GM12872 (cell line): Measurements from ENCODE around the gene KANTR.
A peak's percentile ranks its signal among the peaks of the same experiment; 100 is the strongest.

Experiments
- CTCF ChIP-seq: IDR thresholded peaks from 3 replicates; pipeline ENCODE4 v1.5.1; 2011; ENCODE audit warnings: low read depth, mild to moderate bottlenecking, low read length, moderate library complexity; ENCODE audit not compliant: insufficient read depth

KANTR gene

DNA sequence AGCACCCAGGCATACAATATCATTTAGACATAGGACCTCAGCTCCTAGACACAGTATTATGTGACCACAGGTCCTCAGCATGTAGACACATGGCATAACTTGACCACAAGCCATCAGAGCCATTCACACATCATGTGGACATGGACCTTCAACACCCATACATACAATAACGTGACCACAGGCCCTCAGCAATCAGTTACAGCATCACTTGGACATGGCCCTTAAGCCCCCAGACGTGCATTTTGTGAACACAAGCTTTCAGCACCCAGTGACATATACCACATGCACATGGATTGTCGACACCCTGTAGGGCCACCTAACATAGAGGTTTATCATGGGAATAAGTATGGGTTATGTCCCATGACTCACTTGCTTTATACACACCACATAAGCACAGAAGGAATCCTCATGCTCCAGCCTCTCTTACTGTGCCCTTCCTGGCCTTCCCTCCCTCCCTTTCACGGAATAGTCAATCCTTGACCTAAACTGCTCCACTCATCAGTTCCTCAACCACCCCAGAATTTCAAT lies 9.8 kb upstream of the KANTR start:
- no peak for TF ChIP-seq CTCF

DNA sequence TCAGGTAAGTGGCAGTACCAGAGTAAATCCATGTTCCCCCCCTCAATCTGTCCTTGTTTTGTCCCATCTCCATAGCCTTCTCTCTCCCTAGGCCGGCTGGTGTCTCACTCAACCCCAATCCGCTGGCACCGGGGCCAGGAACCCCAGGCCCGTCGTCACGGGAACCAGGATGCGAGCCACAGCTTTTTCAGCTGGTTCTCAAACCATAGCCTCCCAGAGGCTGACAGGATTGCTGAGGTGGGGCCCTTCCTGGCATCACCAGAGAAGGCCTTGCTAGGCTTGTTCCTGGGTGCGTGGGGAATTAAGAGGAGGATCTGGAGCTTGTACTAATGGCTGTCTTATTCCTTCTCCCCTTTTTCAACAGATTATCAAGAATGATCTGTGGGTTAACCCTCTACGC lies 9.1 kb upstream of the KANTR start:
- no peak for TF ChIP-seq CTCF

DNA sequence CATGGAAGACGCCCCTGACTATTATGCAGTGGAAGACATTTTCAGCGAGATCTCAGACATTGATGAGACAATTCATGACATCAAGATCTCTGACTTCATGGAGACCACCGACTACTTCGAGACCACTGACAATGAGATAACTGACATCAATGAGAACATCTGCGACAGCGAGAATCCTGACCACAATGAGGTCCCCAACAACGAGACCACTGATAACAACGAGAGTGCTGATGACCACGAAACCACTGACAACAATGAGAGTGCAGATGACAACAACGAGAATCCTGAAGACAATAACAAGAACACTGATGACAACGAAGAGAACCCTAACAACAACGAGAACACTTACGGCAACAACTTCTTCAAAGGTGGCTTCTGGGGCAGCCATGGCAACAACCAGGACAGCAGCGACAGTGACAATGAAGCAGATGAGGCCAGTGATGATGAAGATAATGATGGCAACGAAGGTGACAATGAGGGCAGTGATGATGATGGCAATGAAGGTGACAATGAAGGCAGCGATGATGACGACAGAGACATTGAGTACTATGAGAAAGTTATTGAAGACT lies 8.2 kb upstream of the KANTR start:
- no peak for TF ChIP-seq CTCF

GRCh38 chrX:53086464-53086863 lies 7.5 kb upstream of the KANTR start:
- TF ChIP-seq CTCF, result no peak

- no peak for TF ChIP-seq CTCF
Observed at GRCh38 chrX:53087388-53087831, 6.5 kb upstream of the KANTR start.

DNA sequence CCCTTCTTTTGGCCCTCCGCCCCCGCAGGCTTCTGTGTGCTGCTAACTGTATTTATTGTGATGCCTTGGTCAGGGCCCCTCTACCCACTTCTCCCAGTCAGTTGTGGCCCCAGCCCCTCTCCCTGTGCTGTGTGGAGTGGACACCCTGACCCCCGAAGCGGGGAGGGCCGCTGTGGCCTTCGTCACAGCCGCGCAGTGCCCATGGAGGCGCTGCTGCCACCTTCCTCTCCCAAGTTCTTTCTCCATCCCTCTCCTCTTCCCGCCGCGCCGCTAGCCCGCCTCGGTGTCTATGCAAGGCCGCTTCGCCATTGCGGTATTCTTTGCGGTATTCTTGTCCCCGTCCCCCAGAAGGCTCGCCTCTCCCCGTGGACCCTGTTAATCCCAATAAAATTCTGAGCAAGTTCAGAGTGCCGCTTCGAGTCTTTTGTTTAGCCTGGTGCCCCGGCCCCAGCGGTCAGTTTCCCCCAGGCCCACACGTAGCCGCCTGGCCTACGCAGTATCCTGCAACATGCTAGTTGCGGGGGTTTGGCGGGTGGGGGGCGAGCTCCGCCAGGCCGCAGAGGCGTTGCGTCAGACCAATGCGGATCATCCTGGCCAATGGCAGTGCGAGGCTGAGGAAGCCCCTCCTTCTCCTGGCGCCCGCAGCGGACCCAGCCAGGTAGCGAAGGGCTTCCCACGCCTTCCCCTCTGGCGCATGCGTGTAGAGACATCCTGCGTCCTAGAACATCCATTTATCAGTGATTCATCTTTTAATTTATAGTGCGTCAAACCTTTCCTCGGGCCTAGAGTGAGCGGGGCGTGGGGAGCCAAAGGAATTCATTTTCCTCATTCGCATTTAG lies 5.6 kb upstream of the KANTR start:
- no peak for TF ChIP-seq CTCF

- TF ChIP-seq CTCF, result peak; percentile 69
Observed at GRCh38 chrX:53089224-53089842, 4.6 kb upstream of the KANTR start.
